Posterior cingulate gyrus (tissue), 11 donors: ENCODE measurements around the gene PITX3.
"Not testable (repeated sequence)": the region's sequence is repeated elsewhere in the genome, so short reads cannot be mapped to it uniquely, and the experiment has no call there.

Experiments used
- DNase-seq, 10 donors: peaks; one replicate each; pipeline versions ENCODE4 v3.0.0 to v3.0.0-alpha.2; 2020 to 2021; ENCODE audit warnings: mixed read lengths in 3 of 10
- intact Hi-C: fragments of 100-400 bp; cut with DNase I; formaldehyde crosslinking; loops from one replicate; pipeline ENCODE4 v1.15.1; 2023

The PITX3 gene

GRCh38 chr10:102230861-102231356 lies 10.4 kb downstream of the PITX3 start:
- DNase-seq: no peak
- intact Hi-C loops: loop anchor here (10.0 kb wide), 1 partner anchor 66 kb away; no protein-coding TSS in a partner anchor

DNA sequence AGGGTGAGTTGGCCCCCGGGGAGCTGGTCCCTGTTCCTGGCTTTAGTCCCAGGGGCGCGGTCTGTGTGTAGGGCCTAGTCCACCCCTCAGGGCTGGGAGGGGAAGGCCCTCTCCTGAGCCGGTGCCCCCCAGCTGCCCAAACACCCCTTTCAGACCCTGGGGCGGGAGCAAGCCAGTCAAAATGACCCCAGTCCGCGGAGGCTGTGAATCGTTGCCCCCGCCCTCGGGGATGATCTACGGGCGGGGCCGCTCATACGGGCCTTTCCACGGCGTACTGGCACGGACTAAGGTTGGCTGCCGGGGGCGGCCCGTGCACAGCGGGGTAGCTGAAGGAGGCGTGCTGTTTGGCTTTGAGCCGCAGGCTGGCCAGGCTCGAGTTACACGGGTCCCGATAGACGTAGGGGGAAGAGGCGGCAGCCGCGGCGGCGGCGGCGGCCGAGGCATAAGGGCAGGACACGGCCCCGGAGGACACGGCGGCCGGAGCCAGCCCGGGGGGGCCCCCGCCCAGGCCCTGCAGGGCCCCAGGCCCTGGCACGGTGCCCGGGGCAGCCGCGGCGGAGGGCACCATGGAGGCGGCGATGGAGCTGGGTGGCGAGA lies 10.9 kb downstream of the PITX3 start:
- DNase-seq: no peak

GRCh38 chr10:102229810-102230263 lies 11.5 kb downstream of the PITX3 start:
- peak; percentile 67 to 97 (median 84) for DNase-seq
- intact Hi-C loops: loop anchor here (1.0 to 10.0 kb wide), 3 partner anchors 65 to 167 kb away; partner anchors contain the start of gene NFKB2

More for the DNA sequence above, 10.9 kb downstream of the PITX3 start:
- intact Hi-C loops: loop anchor here (10.0 kb wide), 1 partner anchor 66 kb away; no protein-coding TSS in a partner anchor

- intact Hi-C loops: loop anchor here (5.0 kb wide), 1 partner anchor 170 kb away; the partner anchor contains the start of gene NFKB2
- no peak for DNase-seq
Observed at GRCh38 chr10:102227050-102227449, 14.3 kb downstream of the PITX3 start.

DNA sequence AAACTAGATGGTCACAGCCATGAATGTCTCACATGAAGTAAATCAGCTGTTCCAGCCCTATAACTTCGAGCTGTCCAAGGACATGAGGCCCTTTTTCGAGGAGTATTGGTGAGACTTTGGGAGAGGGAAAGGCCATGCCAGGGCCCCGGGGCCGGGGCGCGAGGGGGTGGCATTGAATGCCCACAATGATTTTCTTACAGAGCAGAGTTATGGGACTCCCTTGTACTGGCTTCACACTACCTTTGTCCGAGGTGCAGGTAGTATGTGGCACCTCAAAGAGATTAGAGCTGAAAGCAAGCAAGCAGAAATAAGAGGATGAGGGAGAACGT lies 14.8 kb downstream of the PITX3 start:
- no peak for DNase-seq
- intact Hi-C loops: loop anchor here (5.0 kb wide), 1 partner anchor 171 kb away; the partner anchor contains the start of gene NFKB2

GRCh38 chr10:102225646-102226541 lies 15.4 kb downstream of the PITX3 start, which contains the start of gene ELOVL3:
ELOVL3 (plus strand) TSS chr10:102226299; CDS start chr10:102226549, 250 bp downstream.
- intact Hi-C loops: loop anchor here (5.0 kb wide), 1 partner anchor 171 kb away; the partner anchor contains the start of gene NFKB2
- DNase-seq: peak; percentile 83 to 99 (median 90)

GRCh38 chr10:102222797-102223196 lies 18.5 kb downstream of the PITX3 start:
- no peak for DNase-seq
- intact Hi-C loops: no loop called here

DNA sequence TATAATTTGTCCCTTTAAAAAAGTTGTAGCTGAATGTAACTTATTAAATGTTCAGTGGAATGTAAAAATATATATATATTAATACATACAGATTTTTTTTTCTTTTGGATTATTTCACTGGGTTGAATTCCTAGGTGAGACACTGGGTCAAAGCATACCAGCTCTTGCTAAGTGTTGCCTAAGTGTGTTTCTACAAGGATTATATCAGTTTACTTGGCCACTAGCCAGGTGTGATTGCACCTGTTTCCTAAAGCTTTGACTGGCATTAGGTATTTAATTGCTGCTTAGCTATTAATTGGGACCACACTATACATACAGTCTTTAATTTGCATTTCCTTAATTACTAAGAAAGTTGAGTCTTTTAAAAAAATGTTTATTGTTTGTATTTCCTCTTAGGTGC lies 20.7 kb downstream of the PITX3 start:
- no peak for DNase-seq
- intact Hi-C loops: no loop called here

- DNase-seq: no peak
- intact Hi-C loops: no loop called here
Observed at GRCh38 chr10:102219370-102219769, 21.9 kb downstream of the PITX3 start.

- DNase-seq, intact Hi-C loops: not testable (repeated sequence)
Observed at GRCh38 chr10:102213599-102213998, 27.7 kb downstream of the PITX3 start.

- intact Hi-C loops: no loop called here
- DNase-seq: no peak
Observed at GRCh38 chr10:102211615-102212299, 29.6 kb downstream of the PITX3 start.

DNA sequence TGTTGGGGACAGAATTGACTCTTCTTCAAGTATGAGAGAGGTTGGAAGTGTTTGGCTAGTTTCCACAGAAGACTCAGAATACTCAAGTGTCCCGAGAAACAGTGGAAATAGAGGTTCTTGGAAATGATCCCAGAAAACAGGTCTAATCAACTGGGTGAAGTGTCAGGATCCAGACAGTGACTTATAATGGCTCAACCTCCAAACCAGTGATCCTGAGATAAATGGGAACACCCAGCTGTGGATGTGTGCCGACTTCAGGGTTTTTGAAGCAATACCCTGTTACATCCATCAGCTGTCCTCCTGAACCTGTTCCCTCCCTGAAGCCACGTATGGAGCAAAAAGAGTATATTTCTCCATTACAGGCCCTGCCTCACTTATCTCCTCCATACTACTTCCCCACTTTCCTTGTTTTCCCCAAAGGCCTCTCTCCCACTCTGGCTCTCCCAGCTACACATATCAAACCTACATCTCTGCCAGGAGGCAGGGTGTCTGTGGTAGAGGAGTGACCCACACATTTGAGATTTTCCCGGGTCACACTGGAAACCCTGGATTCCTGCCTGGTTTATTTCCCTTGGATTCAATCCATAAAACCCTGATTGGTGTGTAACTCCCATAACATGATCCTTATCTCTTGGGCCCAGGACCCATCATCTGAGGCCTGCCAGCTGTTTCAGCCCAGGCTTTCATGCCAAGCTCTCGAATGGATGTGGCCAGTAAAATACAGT lies 32.8 kb downstream of the PITX3 start:
- intact Hi-C loops: no loop called here

DNA sequence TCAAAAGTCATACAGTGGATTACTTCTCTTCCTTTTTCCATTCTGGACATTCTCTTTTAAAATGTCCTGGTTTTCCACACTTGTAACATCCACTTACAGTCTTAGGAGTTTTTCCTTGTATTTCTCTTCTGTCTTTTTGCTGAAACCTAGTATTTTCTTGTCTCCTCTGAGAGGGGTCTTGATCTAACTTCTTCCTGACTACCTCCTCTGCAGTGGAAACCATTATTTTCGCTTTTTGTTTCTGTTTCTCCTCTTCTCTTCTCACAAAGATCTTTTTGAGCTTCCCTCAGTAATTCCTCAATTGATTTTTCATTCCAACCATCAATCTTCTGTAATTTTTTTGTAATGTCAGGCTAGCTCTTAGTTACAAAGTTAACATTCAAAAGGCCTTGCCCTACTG lies 38.9 kb downstream of the PITX3 start:
- no peak for DNase-seq
- intact Hi-C loops: no loop called here

More for the DNA sequence above, 32.8 kb downstream of the PITX3 start:
- DNase-seq: no peak

DNA sequence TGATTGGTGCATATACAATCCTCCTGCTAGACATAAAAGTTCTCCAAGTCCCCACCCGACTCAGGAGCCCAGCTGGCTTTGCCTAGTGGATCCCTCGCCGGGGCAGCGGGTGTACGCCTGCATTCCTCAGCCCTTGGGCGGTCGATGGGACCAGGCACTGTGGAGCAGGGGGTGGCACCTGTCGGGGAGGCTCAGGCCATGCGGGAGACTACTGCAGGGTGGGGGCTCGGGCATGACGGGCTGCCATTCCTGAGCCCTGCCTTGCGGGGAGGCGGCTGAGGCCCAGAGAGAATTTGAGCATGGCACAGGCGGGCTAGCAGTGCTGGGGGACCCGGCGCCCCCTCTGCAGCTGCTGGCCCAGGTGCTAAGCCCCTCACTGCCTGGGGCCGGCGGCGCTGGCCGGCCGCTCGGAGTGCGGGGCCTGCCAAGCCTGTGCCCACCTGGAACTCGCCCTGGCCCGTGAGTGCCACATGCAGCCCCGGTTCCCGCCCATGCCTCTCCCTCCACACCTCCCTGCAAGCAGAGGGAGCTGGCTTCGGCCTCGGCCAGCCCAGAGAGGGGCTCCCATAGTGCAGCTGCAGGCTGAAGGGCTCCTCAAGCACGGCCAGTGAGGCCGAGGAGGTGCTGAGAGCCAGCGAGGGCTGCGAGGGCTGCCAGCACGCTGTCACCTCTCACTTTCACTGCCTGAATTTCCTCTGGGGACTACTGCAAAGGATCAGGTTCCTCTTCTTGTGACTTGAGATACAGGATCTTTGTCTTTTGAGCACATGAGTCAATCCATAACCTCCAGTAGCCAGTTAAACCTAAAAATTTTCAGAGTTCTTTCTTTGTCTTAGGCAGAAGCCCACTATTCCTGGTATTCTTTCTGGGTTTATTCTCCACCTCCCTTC lies 40.3 kb downstream of the PITX3 start:
- DNase-seq: no peak
- intact Hi-C loops: no loop called here

DNA sequence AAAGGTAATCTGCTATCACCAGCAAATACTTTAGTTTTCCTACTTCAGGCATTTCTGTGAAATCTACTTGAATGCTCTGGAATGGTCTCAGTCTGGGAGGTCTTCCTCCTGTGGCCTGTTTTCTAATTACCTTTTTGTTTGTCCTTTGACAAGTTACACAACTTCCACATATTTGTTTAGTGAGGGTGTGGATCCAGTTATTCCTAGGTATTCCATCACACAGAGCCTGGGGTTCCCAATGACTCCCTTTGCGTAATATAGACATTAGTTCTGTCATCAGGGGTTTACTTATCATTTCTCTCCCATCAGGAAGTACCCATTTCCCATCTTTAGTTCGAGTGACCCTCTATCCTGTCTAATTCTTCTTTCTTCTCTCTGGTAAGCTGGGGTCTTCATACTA lies 43.3 kb downstream of the PITX3 start:
- no peak for DNase-seq
- intact Hi-C loops: no loop called here

DNA sequence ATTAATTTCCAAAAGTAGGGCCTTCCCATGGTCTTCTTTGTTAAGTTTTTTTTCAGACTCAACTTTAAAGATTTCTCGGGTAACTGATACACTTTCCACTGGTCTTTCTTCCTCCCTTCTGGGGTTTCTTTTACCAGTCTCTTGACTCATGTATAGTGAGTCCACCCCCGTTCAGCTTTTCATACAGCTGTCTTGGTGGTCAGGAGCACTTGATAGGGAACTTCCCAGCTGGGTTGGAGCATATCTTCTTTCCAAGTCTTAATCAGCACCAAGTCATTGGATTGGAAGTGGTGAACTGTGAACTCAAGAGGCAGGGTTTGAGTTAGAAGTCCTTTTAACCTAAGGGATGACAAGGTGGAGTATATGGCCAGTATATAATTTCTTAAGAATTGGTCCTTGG lies 44.4 kb downstream of the PITX3 start:
- no peak for DNase-seq
- intact Hi-C loops: no loop called here

DNA sequence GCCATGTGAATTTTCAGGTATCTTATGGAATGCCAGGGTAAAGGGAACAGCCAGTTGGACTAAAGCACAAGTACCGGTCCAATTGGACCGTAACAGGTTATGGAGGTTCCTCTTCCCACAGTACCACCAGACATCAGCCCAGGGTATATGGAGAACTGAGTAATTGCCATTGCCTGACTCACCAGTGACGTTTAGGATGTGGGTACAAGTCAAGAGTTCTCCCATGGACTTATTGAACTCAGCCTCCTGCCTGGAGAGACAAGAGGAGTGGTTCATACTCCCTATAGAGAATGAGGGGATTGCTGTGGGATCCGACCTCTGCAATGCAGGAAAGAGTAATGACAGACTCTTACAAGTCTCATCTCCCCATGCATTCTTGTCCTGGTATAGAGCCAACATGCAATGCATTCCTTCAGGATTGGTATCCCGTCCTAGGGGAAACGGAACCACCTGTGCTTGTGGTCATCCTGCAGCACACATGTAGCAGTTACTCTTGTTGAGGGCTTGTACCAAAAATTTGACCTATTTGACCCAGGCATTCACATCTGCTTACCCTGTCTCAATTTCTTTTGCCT lies 45.9 kb downstream of the PITX3 start:
- DNase-seq: no peak
- intact Hi-C loops: no loop called here

GRCh38 chr10:102191956-102192355 lies 49.4 kb downstream of the PITX3 start:
- intact Hi-C loops: no loop called here
- no peak for DNase-seq
